K562 (cell line): Measurements from ENCODE around the gene LRIT3. TPM values are rescaled to one million over a fixed set of nuclear protein-coding genes. Genes with fewer than 3 reads are reported as not detected.

ENCODE experiments used
- BCLAF1 ChIP-seq, 2 experiments: fragments of 450-650 bp in 1 of 2; IDR thresholded peaks; 2 replicates each; pipeline ENCODE4 v1.6.1; 2011 to 2017; ENCODE audit warnings: low read depth in 2 of 2, antibody characterized with exemption in 1 of 2, borderline replicate concordance in 1 of 2, low read length in 1 of 2, mild to moderate bottlenecking in 1 of 2, mixed read lengths in 1 of 2; ENCODE audit not compliant: control insufficient read depth in 1 of 2
- EP300 ChIP-seq: IDR thresholded peaks from 2 replicates; pipeline ENCODE4 v1.6.1; 2012; ENCODE audit warnings: low read length, improper control_type of control experiment
- FOXK2 ChIP-seq, 2 experiments: fragments of 450-650 bp; IDR thresholded peaks in 1 of 2; conservative IDR thresholded peaks in 1 of 2; 2 replicates each; pipeline ENCODE4 v1.6.1; 2016; ENCODE audit warnings: low read depth in 2 of 2, mild to moderate bottlenecking in 1 of 2
- MYC ChIP-seq, 2 experiments: fragments of 250-450 bp in 1 of 2; sonication (Bioruptor Pico) in 1 of 2; IDR thresholded peaks; 2 replicates each; pipeline versions ENCODE4 v1.5.1 to v1.6.1; 2012 to 2021; ENCODE audit warnings: low read depth in 2 of 2, borderline replicate concordance in 1 of 2, improper control_type of control experiment in 1 of 2, low read length in 1 of 2, mild to moderate bottlenecking in 1 of 2, moderate library complexity in 1 of 2
- NEUROD1 ChIP-seq: fragments of 150-350 bp; IDR thresholded peaks from 2 replicates; pipeline ENCODE4 v1.6.1; 2014; ENCODE audit warnings: borderline replicate concordance, low read length, low read depth; ENCODE audit not compliant: partially characterized antibody
- RBBP5 ChIP-seq: fragments of 200-600 bp; sonication (generic); IDR thresholded peaks from 2 replicates; pipeline ENCODE4 v1.6.1; 2012; ENCODE audit warnings: borderline replicate concordance, mild to moderate bottlenecking, low read length, control low read depth, inconsistent platforms; ENCODE audit not compliant: insufficient read depth, poor library complexity, severe bottlenecking
- TRIM28 ChIP-seq: fragments of 450-650 bp; IDR thresholded peaks from 2 replicates; pipeline ENCODE4 v1.6.1; 2017
- TSC22D4 ChIP-seq: fragments of 450-650 bp; IDR thresholded peaks from 2 replicates; pipeline ENCODE4 v1.6.1; 2016; ENCODE audit warnings: missing genetic modification characterization, missing biosample characterization, control low read depth
- WHSC1 ChIP-seq: IDR thresholded peaks from one replicate; pipeline ENCODE4 v1.6.1; 2012; ENCODE audit warnings: low read length, control low read depth, inconsistent platforms
- ZNF76 ChIP-seq: fragments of 250-450 bp; sonication (Bioruptor Pico); IDR thresholded peaks from 2 replicates; pipeline ENCODE4 v1.4.0; 2020; ENCODE audit warnings: mild to moderate bottlenecking, moderate library complexity, borderline replicate concordance
- polyA plus RNA-seq, 8 experiments: library from polyadenylated mRNA; depleted of rRNA in 4 of 8; stranded (reverse) in 5 of 8; unstranded in 3 of 8; fragments of >200 nt; fragmentation: Nextera tagmentation in 2 of 8; fragmentation: Illumina TruSeq in 1 of 8; extraction: Ambion mirVana in 2 of 8; extraction: Trizol in 1 of 8; gene quantifications; 2 replicates each; pipeline versions ENCODE4 v1.2.1 to v1.2.3, GENCODE V29; 2011 to 2014; ENCODE audit warnings: inconsistent platforms in 1 of 8, missing spikeins in 1 of 8
- total RNA-seq, 7 experiments: library from RNA; depleted of rRNA in 6 of 7; stranded (reverse); fragments of >200 nt in 6 of 7; fragmentation: Illumina TruSeq in 2 of 7; extraction: Trizol in 2 of 7; gene quantifications; 2 replicates each; pipeline versions ENCODE4 v1.2.1 to v1.2.3, GENCODE V29; 2011 to 2021; ENCODE audit warnings: low replicate concordance in 1 of 7
- TF ChIP-seq, protein P1 (sequence below): sonication (generic); formaldehyde crosslinking; IDR thresholded peaks from 2 replicates; pipeline ENCODE4 v1.8.0; 2022; ENCODE audit warnings: mild to moderate bottlenecking, missing genetic modification reagents
- TF ChIP-seq, protein P2 (sequence below): sonication (generic); formaldehyde crosslinking; IDR thresholded peaks from 2 replicates; pipeline ENCODE4 v1.8.1; 2022; ENCODE audit warnings: missing genetic modification reagents

Gene LRIT3
- total and polyA plus RNA-seq, 9 of the 15 experiments (the other 6 are each of a cell fraction or from before 2014, with no cell fraction given), result 0.04 to 0.10 (median 0.04) TPM; not detected in 4

DNA sequence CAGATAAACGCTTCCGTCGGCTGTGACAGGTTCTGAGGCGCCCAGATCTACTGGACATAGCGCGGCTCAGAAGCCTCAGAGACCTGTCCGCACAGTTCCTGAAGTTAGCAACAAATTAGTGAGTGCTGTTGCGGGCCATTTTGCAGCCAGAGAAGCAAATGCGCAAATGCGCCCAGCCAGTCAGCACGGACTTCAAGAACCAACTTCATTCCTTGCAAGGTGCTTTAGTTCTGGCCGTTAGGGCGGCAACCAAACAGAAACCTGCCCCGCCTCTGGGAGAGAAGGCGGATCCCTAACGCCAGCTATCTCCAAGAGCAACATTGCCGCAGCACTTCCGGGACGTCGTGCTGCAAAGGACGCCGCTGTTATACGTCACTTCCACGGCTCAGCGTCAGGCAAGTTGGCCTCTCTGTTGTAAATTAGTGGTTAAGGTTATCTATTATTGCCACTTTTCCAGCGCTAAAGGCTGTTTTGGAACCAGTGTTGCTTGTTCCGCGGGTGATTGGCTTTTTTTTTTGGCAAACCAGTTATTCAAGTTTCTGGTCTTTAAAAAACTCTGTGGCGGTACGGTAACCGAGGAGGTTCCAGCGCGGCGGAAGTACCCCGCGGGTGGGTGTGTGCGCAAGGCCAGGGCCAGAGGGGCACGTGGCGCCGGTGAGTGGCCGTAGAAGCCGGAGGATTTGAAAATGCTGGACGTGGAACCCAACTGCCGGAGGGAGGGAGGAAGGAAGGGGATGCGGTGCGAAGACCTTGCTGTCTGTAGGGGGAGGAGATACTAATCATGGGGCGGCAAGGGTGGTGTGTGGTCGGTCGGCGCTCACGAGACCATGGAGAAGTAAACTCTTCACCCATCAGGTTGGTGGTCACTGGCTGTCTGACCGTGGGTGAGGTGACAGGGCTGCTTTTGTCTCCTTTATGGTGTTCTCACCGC lies 32.5 kb upstream of the LRIT3 start, which contains the start of gene GAR1 (continued):
- TF ChIP-seq TSC22D4 (tag), result no peak
- TF ChIP-seq, protein P1, sequence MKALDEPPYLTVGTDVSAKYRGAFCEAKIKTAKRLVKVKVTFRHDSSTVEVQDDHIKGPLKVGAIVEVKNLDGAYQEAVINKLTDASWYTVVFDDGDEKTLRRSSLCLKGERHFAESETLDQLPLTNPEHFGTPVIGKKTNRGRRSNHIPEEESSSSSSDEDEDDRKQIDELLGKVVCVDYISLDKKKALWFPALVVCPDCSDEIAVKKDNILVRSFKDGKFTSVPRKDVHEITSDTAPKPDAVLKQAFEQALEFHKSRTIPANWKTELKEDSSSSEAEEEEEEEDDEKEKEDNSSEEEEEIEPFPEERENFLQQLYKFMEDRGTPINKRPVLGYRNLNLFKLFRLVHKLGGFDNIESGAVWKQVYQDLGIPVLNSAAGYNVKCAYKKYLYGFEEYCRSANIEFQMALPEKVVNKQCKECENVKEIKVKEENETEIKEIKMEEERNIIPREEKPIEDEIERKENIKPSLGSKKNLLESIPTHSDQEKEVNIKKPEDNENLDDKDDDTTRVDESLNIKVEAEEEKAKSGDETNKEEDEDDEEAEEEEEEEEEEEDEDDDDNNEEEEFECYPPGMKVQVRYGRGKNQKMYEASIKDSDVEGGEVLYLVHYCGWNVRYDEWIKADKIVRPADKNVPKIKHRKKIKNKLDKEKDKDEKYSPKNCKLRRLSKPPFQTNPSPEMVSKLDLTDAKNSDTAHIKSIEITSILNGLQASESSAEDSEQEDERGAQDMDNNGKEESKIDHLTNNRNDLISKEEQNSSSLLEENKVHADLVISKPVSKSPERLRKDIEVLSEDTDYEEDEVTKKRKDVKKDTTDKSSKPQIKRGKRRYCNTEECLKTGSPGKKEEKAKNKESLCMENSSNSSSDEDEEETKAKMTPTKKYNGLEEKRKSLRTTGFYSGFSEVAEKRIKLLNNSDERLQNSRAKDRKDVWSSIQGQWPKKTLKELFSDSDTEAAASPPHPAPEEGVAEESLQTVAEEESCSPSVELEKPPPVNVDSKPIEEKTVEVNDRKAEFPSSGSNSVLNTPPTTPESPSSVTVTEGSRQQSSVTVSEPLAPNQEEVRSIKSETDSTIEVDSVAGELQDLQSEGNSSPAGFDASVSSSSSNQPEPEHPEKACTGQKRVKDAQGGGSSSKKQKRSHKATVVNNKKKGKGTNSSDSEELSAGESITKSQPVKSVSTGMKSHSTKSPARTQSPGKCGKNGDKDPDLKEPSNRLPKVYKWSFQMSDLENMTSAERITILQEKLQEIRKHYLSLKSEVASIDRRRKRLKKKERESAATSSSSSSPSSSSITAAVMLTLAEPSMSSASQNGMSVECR, result peak; percentile 95
- TF ChIP-seq, protein P2, sequence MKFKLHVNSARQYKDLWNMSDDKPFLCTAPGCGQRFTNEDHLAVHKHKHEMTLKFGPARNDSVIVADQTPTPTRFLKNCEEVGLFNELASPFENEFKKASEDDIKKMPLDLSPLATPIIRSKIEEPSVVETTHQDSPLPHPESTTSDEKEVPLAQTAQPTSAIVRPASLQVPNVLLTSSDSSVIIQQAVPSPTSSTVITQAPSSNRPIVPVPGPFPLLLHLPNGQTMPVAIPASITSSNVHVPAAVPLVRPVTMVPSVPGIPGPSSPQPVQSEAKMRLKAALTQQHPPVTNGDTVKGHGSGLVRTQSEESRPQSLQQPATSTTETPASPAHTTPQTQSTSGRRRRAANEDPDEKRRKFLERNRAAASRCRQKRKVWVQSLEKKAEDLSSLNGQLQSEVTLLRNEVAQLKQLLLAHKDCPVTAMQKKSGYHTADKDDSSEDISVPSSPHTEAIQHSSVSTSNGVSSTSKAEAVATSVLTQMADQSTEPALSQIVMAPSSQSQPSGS (CRISPR knock-in tag), result no peak
- peak; percentile 98 for TF ChIP-seq MYC (IDR thresholded peaks at IDR 0.05; ENCODE audit: low read depth, low read length)
- peak; percentile 92 for TF ChIP-seq MYC (CRISPR knock-in tag; IDR thresholded peaks at IDR 0.05; ENCODE audit: borderline replicate concordance, low read depth)
- TF ChIP-seq BCLAF1 (IDR thresholded peaks at IDR 0.05; ENCODE audit: borderline replicate concordance in 1 of 2, control insufficient read depth in 1 of 2, low read depth in 2 of 2, low read length in 1 of 2), result no peak
- no peak for TF ChIP-seq TRIM28
- TF ChIP-seq WHSC1, result no peak
- no peak for TF ChIP-seq ZNF76 (CRISPR knock-in tag)
- peak; percentile 72 for TF ChIP-seq NEUROD1
- peak; percentile 68 for TF ChIP-seq RBBP5
- peak; percentile 72 for TF ChIP-seq EP300
- TF ChIP-seq FOXK2 (conservative IDR thresholded peaks at IDR 0.05 in 1 of 2, IDR thresholded peaks at IDR 0.05 in 1 of 2; ENCODE audit: low read depth in 2 of 2), result peak; percentile 95
